Measurements from ENCODE around the gene GSG1L.

Gene GSG1L

GRCh38 chr16:27767971-27768591 lies 295.4 kb downstream of the GSG1L start:
- DNase-seq: no peak

- DNase-seq: no peak
Measured at GRCh38 chr16:27767081-27767480, 296.4 kb downstream of the GSG1L start.

- no peak for DNase-seq
Measured at GRCh38 chr16:27766236-27766925, 297.1 kb downstream of the GSG1L start.

- DNase-seq: no peak
Measured at GRCh38 chr16:27764869-27765675, 298.4 kb downstream of the GSG1L start.

GRCh38 chr16:27764427-27764826 lies 299.1 kb downstream of the GSG1L start:
- DNase-seq: no peak

DNA sequence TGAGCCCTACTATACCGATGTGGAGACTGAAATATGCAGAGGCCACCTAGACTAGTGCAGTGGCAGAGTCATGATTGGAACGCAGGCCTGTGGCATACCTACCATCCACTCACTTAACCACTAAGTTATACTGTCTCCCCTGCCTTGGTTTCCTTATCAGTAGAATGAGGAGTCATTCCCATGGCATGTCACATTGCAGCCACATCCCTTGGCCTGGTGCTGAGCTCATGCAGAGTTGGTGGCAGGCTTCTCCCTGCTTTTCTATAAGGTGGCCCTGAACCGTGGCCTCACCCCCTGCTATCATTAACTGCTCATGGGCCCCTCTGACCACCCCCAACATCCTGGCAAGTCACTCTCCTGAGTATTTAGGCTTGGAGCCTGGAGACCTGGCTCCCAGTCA lies 301.1 kb downstream of the GSG1L start:
- DNase-seq: no peak

DNA sequence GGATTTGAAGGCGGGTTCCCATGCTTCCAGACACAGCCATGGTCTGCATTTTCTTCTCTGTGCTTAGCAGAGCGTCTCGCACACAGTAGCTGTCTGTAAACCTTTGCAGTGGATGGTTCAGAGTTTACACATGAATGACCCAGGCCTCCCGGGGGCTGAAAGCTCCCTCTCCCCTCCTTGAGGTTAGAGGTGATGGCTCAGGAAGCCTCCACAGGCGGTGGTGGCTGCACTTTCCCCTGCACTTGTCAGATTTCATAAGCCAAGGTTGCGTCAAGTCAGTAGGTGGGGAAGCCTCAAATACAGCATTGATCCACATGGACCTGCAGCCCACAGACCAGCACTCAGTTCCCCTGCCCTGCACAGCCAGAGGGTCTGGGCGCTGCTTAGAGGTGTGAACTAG lies 301.7 kb downstream of the GSG1L start:
- no peak for DNase-seq

- DNase-seq: no peak
Measured at GRCh38 chr16:27760789-27761176, 302.7 kb downstream of the GSG1L start.

GRCh38 chr16:27759967-27760788 lies 303.3 kb downstream of the GSG1L start:
- no peak for DNase-seq

DNA sequence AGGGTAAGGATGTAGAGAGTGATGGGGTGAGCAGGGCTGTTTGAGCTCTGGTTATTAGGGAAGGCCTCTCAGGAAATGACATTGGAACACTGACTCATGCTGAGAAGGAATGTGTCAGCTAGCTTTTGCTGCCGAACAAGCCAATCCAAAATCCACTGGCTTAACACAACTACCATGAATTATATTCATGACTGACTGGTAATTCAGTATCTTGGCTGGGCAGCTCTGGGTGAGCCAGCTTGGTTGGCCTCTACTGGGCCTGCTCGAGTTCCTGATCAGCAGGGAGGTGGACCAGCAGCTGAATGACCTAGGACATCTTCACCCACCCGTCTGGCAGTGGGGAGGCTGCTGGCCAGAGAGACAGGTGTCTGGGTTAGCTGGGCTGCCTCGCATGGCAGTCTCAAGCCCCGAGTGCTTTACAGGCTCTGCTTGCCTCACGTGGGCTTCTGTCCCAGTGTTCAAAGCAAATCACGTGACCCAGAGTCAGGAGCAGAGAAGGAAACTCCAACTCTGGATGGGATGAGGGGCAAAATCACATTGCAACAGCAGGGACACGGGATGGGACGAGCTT lies 304.1 kb downstream of the GSG1L start:
- DNase-seq: no peak

- DNase-seq: no peak
Measured at GRCh38 chr16:27758544-27758943, 305.0 kb downstream of the GSG1L start.

DNA sequence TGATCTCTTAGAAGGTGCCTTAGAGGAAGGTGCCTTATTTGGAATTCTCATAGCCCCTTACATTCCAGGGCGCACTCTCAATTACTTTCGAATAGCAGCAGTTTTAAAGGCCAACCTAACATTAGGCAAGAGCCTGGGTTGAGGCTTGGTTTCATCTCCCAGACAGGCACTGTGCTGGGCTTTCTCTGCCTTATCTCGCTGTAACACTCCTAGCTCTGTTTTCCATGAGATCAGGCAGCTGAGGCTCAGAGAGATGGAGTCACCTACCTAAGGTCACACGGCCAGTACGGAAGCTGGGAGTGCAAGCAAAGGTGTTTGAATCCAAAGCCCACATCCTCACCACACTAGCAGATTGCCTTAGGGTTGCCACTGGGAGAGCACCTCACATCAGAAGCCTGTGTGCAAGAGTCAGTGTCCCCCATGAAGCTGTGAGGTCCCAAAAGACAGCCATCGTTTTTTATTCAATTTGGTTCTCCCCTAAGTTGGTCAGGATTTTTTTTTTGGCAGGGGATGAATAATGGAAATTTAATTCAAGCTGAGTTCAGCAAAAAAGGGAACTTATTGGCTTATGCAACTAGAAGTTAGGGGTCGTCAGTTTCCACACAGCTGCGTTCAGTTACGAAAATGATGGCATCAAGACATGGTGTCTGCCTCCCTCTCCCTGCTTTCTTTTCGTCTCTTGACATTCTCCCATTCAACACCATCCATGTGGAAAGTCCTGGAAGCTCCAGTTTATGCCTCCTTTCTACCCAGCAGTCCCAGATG lies 307.1 kb downstream of the GSG1L start:
- DNase-seq: no peak

DNA sequence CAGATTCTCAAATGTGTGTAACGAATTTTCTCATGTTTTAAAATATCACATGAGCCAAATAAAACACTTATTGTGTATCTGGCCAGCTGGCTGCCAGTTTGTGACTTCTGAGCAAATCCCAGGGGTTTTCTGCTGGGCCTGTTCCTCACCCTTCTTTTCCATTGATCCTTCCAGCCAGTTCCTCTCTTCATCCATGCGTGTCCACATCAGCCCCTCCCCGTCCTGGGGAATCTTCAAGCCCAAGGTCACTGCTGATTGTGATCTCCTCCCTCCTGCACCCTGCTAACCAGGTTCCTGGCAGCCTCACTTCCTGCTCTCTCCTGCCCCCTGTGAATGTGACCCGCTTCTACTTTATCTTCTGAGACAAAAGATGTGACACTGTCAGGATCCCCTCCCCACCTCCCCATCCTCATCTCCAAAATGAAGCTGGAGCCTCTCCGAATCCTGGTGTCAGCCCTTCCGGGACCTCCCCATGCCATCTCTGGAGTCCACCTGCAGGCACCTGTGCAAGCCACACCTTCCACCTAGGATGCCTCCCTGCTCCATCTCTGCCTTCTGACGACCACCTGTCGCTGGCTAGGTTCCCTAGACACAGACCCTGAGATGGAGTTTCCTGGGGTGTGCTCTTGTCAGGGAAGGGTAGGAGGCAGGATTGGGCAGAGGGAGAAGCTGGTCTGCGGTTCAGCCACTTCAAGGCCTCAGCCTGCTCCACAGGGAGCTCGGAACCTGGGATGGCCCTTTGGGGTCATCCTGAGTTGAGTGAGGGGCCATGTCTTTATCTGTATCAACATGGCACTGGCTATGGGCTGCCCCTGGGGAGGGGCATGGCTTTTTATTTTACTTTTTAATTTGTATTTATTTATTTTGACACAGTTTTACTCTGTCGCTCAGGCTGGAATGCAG lies 308.5 kb downstream of the GSG1L start:
- DNase-seq: no peak

GRCh38 chr16:27753563-27753962 lies 310.0 kb downstream of the GSG1L start:
- no peak for DNase-seq

GRCh38 chr16:27752241-27752640 lies 311.3 kb downstream of the GSG1L start:
- DNase-seq: no peak

DNA sequence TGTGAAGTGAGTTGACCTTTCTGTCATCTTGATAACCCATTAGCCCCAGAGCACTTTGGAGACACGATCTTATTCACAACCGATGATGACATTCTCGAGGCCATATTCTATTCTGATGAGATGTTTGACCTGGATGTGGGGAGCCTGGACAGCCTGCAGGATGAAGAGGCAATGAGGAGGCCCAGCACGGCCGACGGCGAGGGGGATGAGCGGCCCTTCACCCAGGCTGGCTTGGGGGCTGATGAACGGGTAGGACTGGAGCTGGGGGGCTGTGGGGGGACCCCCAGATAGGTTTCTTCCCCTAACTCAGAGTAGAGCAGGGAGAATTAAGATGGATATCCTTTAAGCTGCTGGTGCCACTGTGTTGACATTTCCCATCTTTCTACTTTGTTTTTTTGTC lies 311.8 kb downstream of the GSG1L start:
- DNase-seq: no peak

DNA sequence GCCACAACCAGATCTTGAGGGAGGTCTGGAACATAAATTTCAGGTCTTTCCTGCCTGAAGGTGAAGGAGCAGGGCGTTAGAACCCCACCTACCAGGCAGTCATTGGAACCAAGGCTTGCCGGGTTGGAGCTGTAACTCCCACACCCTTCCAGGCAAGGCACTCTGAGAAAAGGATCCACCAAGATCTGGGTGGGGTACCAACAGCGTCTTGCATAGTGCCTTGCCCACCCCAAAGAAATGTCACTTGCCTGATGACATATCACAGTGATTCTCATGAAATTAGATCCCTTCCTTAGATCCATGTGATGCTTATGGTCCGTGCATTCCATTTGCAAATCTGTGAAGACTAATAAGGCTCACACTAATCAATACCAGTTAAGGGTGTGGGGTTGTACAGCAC lies 312.3 kb downstream of the GSG1L start:
- no peak for DNase-seq

DNA sequence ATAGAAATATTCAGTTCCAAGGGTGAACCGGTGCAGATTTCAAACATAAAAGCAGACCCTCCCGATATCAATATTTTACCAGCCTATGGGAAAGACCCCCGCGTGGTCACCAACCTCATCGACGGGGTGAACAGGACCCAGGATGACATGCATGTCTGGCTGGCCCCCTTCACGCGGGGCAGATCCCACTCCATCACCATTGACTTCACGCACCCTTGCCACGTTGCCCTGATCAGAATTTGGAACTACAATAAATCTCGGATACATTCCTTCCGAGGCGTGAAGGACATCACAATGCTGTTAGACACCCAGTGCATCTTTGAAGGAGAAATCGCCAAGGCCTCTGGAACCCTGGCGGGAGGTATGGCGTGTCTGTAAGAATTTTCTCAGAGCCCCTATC lies 313.6 kb downstream of the GSG1L start:
- DNase-seq: no peak

- no peak for DNase-seq
Measured at GRCh38 chr16:27749547-27749875, 314.0 kb downstream of the GSG1L start.

GRCh38 chr16:27748868-27749546 lies 314.5 kb downstream of the GSG1L start:
- DNase-seq: no peak

GRCh38 chr16:27747946-27748345 lies 315.6 kb downstream of the GSG1L start:
- no peak for DNase-seq
